Adrenal gland (tissue), 12 donors: Measurements from ENCODE around the gene TLX1. TPM values are rescaled to one million over a fixed set of nuclear protein-coding genes. Genes with fewer than 3 reads are reported as not detected.

ENCODE experiments used
- DNase-seq, 7 donors: peaks; one replicate each; pipeline ENCODE4 v3.0.0-alpha.2; 2019 to 2020
- H3K27ac ChIP-seq, 5 donors: fragments of 200-600 bp; sonication (generic) in 4 of 5; 1 replicate in 3 of 5; 2 replicates in 2 of 5; pipeline versions ENCODE4 v1.5.1 to v1.8.0; 2016 to 2020; ENCODE audit warnings: mild to moderate bottlenecking in 1 of 5
- H3K27me3 ChIP-seq: fragments of 200-600 bp; 2 replicates; pipeline ENCODE4 v1.8.0; 2021
- H3K36me3 ChIP-seq, 2 donors: fragments of 200-600 bp; replicated peaks in 1 of 2; 1 replicate in 1 of 2; 2 replicates in 1 of 2; pipeline versions ENCODE4 v1.5.1 to v1.8.0; 2018 to 2022
- H3K4me1 ChIP-seq, 2 donors: fragments of 200-600 bp; replicated peaks in 1 of 2; 1 replicate in 1 of 2; 2 replicates in 1 of 2; pipeline versions ENCODE4 v1.5.1 to v1.8.0; 2018 to 2021
- H3K4me3 ChIP-seq, 4 donors: fragments of 200-600 bp; sonication (generic) in 3 of 4; one replicate each; pipeline ENCODE4 v1.5.1; 2016 to 2018
- H3K9me3 ChIP-seq, 3 donors: fragments of 200-600 bp; sonication (generic) in 1 of 3; replicated peaks in 1 of 3; 1 replicate in 2 of 3; 2 replicates in 1 of 3; pipeline versions ENCODE4 v1.5.1 to v1.8.0; 2016 to 2021
- CTCF ChIP-seq, 6 experiments: fragments of 450-650 bp in 4 of 6; fragments of 200-600 bp in 2 of 6; sonication (generic) in 1 of 6; IDR thresholded peaks; 1 replicate in 5 of 6; 2 replicates in 1 of 6; pipeline versions ENCODE4 v1.5.1 to v1.8.0; 2016 to 2021; ENCODE audit warnings: antibody characterized with exemption in 6 of 6, mild to moderate bottlenecking in 2 of 6, moderate library complexity in 1 of 6
- POLR2A ChIP-seq, 2 donors: fragments of 450-650 bp; IDR thresholded peaks; one replicate each; pipeline ENCODE4 v1.6.1; 2017; ENCODE audit warnings: antibody characterized with exemption in 2 of 2, mild to moderate bottlenecking in 2 of 2, moderate library complexity in 1 of 2
- WGBS, 4 donors: extraction: QIAGEN DNeasy Blood & Tissue Kit in 2 of 4; methylation state at CpG; one replicate each; pipeline versions ENCODE4 v1.1.5 to v1.1.7; 2013 to 2017; 5-methylcytosine and 5-hydroxymethylcytosine counted together
- intact Hi-C, 2 donors: fragments of 100-400 bp; cut with DNase I; formaldehyde crosslinking; loops; one replicate each; pipeline versions ENCODE4 v1.14.1 to v1.15.0; 2022 to 2023
- polyA plus RNA-seq, 3 donors: library from polyadenylated mRNA; stranded (reverse); fragments of 200-250 nt in 2 of 3; fragments of 350-450 nt in 1 of 3; fragmentation: Illumina TruSeq in 1 of 3; extraction: RNeasy Lipid Tissue Mini Kit (QIAGEN cat#74804) in 1 of 3; gene quantifications; one replicate each; pipeline ENCODE4 v1.2.3, GENCODE V29; 2013 to 2014
- total RNA-seq, 9 donors: library from RNA; depleted of rRNA in 4 of 9; stranded (reverse); fragments of >200 nt in 4 of 9; fragments of 120-200 nt in 1 of 9; fragmentation: NEBNext Ultra II Directional in 1 of 9; extraction: Animal tissue kit (Norgen Biotek cat#: 25700) in 1 of 9; gene quantifications; one replicate each; pipeline versions ENCODE4 v1.1.0 to v1.2.4, GENCODE V29; 2013 to 2023
- donor health status: healthy with polysubstance abuse.
- donor health status: Bipolar disorder and iron deficiency.
- donor health status: DM: yes; HTN: yes; CAD: no.
- donor health status: DM: no; HTN: no; CAD: no.
- donor health status: DM: no; HTN: no; CAD: no.
- donor health status: DM: yes; HTN: yes; CAD: no.

TLX1 gene
- total and polyA plus RNA-seq, 12 donors: not detected

GRCh38 chr10:101132636-101133473, 1.8 kb downstream of the TLX1 start:
- no peaks in the 10 kb centered on the region for H3K9me3 ChIP-seq
- no peak overlapping the region for H3K4me3 ChIP-seq
- H3K36me3 ChIP-seq: no peaks in the 10 kb centered on the region
- H3K4me1 ChIP-seq: peaks cover 11 to 15% of the 10 kb centered on the region in 2 donors
- WGBS, 4 donors: 24 to 32% (median 26%) methylated on average over 22 to 24 of the region's 24 CpGs
- H3K27ac ChIP-seq: no peak overlapping the region
- no peak for DNase-seq
- intact Hi-C loops: no loop called here
- H3K27me3 ChIP-seq: peaks cover 93% of the 10 kb centered on the region
- TF ChIP-seq CTCF (IDR thresholded peaks at IDR 0.05): no peak
- TF ChIP-seq POLR2A (IDR thresholded peaks at IDR 0.05): no peak

GRCh38 chr10:101133489-101134298, 2.6 kb downstream of the TLX1 start:
- TF ChIP-seq CTCF (IDR thresholded peaks at IDR 0.05): no peak
- no peak for TF ChIP-seq POLR2A (IDR thresholded peaks at IDR 0.05)
- Histone ChIP-seq H3K27me3 (peaks cover 91% of the 10 kb centered on the region), H3K27ac (no peak overlapping the region), H3K9me3 (no peaks in the 10 kb centered on the region), H3K4me1 (peaks cover 11 to 15% of the 10 kb centered on the region in 2 donors), H3K36me3 (no peaks in the 10 kb centered on the region), H3K4me3 (no peak overlapping the region)
- no peak for DNase-seq
- intact Hi-C loops: no loop called here
- 18 to 52% (median 30%) methylated on average over 9 to 54 of the region's 54 CpGs for WGBS, 4 donors

- H3K36me3 ChIP-seq: no peaks in the 10 kb centered on the region
- peaks cover 11 to 15% of the 10 kb centered on the region in 2 donors for H3K4me1 ChIP-seq
- WGBS, 4 donors: 3 to 5% (median 4%) methylated on average over 10 to 60 of the region's 60 CpGs
- no peak for DNase-seq
- peaks cover 92% of the 10 kb centered on the region for H3K27me3 ChIP-seq
- H3K9me3 ChIP-seq: no peaks in the 10 kb centered on the region
- TF ChIP-seq CTCF (IDR thresholded peaks at IDR 0.05): no peak
- no peak for TF ChIP-seq POLR2A (IDR thresholded peaks at IDR 0.05)
- intact Hi-C loops: no loop called here
- no peak overlapping the region for H3K4me3 ChIP-seq
- H3K27ac ChIP-seq: no peak overlapping the region
These were observed 3.4 kb downstream of the TLX1 start for GRCh38 chr10:101134299-101135127.
